Measurements from ENCODE around the gene ERO1B.
"Not testable (repeated sequence)": the region's sequence is repeated elsewhere in the genome, so short reads cannot be mapped to it uniquely, and the experiment has no call there.

ERO1B gene

GRCh38 chr1:236247286-236247685 lies 34.5 kb downstream of the ERO1B start:
- DNase-seq: no peak

GRCh38 chr1:236242568-236242967 lies 39.2 kb downstream of the ERO1B start:
- DNase-seq: no peak

DNA sequence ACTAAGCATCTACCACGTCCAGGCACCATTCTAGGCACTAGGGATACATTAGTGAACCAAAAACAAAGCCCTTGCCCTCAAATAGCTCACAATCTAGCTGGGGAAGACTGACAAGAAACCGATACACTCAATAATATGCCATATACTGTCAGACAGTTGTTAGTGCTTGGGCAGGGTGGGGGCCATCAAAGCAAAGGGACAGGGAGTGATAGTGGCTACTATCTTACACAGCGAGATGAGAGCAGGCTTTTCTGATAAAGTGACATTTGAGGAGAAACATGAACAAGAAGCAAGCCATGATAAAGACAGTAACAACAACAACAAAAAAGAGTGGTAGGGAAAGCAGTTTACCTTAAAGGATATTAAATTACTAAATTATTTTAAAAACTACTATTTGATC lies 41.1 kb downstream of the ERO1B start:
- DNase-seq: no peak

- no peak for DNase-seq
Observed at GRCh38 chr1:236239092-236239585, 42.6 kb downstream of the ERO1B start.

GRCh38 chr1:236235116-236235515 lies 46.6 kb downstream of the ERO1B start:
- no peak for DNase-seq

GRCh38 chr1:236228411-236228810 lies 53.3 kb downstream of the ERO1B start:
- no peak for DNase-seq

- DNase-seq: no peak
Observed at GRCh38 chr1:236222632-236223031, 59.1 kb downstream of the ERO1B start.

GRCh38 chr1:236220473-236220872 lies 61.3 kb downstream of the ERO1B start:
- DNase-seq: no peak

DNA sequence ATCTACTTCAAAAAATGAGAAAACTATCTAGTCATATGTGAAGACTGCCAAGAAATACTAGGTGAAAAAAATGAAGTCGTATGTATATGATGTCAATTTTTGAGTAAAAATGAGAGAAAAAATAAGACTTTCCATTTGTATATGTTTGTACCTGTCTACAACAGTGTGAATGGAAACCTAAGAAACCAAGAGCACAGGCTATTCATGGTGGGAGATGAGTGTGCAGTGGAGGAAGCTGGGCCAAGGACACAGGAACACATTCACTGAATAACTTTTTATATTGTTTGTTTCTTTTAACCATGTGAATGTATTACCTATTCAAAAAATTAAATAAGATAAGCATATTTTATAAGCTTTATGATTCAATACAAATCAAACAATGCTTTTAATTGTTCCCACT lies 67.0 kb downstream of the ERO1B start:
- DNase-seq: no peak

DNA sequence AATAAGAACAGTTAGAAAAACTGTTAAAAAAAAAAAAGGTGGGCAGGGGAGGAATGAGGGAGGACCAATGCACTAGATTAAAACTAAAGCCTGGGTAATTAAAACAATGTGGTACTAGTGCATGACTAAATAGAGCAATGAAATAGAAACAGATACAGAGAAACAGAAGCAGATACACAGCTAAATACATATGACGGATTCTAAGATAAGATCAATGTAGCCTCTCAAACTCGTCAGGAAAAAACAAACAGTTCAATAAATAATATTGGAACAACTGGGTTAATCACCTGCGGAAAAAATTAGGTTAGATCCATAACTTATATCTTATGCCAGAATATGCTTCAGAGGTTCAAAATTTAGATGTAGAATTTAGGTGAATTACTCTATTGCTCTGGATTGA lies 68.2 kb downstream of the ERO1B start:
- DNase-seq: no peak

DNA sequence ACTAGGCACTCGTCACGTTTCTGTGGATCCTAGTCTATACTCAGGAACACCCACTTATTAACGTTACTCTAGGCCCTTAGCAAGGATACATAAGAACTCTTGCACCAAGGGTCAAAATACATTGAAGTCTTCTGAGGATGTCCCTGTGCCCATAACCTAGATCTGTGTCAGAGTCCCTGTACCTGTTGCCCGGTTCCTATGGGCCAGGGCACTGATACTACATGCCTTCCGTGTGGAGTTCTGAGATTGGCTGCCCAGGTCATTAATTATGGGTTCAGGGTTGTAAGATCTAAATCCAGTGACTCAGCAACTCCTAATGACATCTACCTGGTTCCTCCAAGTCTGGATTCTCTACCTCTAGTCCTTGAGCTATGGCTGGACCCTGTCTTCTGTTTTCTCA lies 69.9 kb downstream of the ERO1B start:
- DNase-seq: no peak

DNA sequence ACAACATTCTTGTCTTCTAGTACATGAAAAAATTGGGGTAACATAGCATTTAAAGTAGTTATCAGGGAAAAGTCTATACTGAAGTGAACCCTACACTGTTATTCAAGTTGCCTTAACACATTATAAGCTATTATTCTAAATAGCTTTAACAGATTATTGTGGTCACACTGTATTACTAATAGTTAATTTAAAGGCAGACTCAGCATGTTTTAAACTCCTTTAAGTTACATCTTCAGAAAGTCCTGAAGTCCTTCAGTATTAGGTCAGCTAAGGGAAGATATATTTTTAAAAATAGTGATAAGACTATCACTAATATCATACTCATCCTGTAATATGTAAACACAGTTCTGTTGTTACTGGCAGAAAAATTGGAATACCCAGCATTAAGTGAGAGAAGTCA lies 72.0 kb downstream of the ERO1B start:
- DNase-seq: no peak

GRCh38 chr1:236209185-236209584 lies 72.6 kb downstream of the ERO1B start:
- DNase-seq: no peak

DNA sequence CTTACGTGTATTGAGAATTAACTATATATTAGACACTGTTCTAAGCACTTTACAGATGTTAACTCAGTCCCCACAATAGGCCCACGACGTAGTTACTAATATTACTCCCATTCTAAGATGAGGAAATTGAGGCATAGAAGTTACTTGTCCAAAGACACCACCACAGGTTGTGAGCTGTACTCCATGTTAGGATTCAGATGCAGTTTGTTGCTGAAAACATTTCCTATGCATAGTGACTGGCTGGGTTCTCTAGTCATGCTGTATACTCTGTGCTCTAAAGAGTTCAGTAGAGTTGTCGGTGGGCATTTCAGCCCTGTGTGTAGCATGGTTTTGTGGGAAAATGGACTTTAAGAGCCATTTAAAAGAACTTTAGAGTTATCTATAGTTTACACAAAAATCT lies 74.2 kb downstream of the ERO1B start:
- DNase-seq: no peak

DNA sequence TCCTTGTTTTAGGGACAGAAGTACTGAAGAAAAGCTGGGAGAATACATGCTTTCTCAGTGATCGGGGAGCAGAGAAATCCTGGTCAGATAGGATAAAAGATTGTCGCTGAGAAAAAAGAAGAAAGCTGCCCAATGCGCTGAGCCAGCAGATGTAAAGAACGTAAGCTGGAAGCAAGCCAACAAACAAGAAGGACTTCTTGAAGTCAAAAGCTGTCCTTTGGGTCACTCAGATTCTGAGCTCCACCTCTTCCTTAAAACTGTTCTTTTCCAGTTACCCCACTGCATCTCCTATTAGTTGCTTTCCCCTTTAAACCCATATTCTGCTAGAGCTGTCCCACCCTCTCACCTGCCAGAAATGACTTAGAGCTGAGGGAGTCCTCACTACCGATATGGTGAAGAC lies 74.6 kb downstream of the ERO1B start:
- DNase-seq: no peak

- no peak for DNase-seq
Observed at GRCh38 chr1:236206548-236206947, 75.2 kb downstream of the ERO1B start.

DNA sequence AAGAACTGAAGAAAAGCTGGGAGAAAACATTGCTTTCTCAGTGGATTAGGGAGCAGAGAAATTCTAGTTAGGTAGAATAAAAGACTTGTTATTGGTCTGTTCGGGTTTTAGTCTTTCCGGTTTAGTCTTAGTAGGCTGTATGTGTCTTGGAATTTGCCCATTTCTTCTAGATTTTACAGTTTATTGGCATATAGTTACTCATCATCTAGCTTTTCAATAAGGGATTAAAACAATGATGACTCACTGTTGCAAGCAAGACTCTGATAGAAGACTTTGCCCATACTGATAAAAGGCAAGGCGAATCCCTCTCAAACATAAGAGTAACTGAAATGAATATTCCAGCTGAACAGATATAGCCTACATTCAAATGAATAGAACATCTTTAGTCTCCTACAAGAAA lies 77.1 kb downstream of the ERO1B start:
- DNase-seq: no peak

DNA sequence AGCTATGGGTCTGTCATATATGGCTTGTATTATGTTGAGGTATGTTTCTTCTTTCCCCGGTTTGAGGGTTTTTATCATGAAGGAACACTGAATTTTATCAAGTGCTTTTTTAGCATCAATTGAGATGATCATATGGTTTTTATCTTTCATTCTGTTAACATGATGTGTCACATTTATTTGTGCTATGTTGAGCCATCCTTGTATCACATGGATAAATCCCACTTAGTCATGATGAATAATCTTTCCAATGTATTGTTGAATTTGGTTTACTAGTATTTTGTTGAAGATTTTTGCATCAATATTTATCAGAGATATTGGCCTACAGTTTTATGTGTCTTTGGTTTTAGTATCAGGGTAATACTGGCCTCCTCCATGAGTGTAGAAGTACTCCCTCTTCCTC lies 77.7 kb downstream of the ERO1B start:
- no peak for DNase-seq

DNA sequence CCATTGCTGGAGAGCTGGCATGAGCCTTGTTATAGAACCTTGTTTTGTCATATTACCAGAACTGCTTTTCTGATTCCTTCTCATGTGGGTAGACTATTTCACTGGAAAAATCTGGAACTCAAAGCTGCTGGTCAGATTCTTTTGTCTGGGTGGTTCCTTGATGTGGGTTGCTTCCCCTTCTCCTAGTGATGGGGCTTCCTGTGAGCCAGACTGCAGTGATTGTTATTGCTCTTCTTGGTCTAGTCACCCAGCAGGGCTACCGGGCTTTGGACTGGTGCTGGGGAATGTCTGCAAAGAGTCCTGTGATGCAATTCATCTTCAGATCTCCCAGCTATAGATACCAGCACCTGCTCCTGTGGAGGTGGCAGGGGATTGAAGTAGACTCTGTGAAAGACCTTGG lies 80.0 kb downstream of the ERO1B start:
- DNase-seq: no peak

DNA sequence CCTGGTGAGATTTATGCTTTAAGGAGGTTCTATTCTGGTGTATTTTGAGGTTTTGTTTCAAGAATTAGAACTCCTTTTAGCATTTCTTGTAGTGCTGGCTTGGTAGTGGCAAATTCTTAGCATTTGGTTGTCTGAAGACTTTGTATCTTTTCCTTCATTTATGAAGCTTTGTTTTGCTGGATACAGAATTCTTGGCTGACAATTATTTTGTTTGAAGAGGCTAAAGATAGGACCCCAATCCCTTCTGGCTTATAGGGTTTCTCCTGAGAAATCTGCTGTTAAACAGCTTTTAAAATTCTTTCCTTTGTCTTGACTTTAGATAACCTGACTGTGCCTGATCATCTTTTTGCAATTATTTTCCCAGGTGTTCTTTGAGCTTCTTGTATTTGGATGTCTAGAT lies 80.8 kb downstream of the ERO1B start:
- DNase-seq: no peak

GRCh38 chr1:236193184-236193583 lies 88.6 kb downstream of the ERO1B start:
- DNase-seq: no peak

GRCh38 chr1:236188084-236188483 lies 93.7 kb downstream of the ERO1B start:
- DNase-seq: not testable (repeated sequence)

GRCh38 chr1:236186471-236186870 lies 95.3 kb downstream of the ERO1B start:
- not testable (repeated sequence) for DNase-seq

GRCh38 chr1:236185687-236186086 lies 96.1 kb downstream of the ERO1B start:
- no peak for DNase-seq

DNA sequence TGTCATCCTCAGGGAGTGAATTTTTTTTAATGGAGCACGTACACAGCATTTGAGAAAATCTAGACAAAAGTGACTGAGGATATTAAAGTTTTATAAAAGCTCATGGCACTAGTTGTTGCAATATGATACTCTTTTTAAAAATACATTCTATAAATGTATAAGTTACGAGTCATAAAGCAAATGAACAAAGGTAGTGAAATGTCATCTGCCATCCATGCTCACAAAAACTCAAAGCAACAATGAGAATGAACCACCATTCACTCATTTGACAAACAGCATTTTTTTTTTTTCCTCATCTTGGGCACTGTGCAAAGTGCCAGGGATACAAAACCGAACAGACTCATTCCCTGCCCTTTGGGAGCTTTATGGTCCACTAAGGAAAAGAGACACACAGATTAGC lies 100.7 kb downstream of the ERO1B start:
- DNase-seq: no peak

- DNase-seq: no peak
Observed at GRCh38 chr1:236179634-236180033, 102.1 kb downstream of the ERO1B start.
